Amniotic epithelial cell (primary cell): ENCODE measurements around the gene TLR9.
"Not testable (repeated sequence)": the region's sequence is repeated elsewhere in the genome, so short reads cannot be mapped to it uniquely, and the experiment has no call there.

Source experiments
- DNase-seq: peaks from one replicate; pipeline ENCODE4 v3.0.0-alpha.2; 2010; ENCODE audit warnings: low read depth

Gene TLR9

DNA sequence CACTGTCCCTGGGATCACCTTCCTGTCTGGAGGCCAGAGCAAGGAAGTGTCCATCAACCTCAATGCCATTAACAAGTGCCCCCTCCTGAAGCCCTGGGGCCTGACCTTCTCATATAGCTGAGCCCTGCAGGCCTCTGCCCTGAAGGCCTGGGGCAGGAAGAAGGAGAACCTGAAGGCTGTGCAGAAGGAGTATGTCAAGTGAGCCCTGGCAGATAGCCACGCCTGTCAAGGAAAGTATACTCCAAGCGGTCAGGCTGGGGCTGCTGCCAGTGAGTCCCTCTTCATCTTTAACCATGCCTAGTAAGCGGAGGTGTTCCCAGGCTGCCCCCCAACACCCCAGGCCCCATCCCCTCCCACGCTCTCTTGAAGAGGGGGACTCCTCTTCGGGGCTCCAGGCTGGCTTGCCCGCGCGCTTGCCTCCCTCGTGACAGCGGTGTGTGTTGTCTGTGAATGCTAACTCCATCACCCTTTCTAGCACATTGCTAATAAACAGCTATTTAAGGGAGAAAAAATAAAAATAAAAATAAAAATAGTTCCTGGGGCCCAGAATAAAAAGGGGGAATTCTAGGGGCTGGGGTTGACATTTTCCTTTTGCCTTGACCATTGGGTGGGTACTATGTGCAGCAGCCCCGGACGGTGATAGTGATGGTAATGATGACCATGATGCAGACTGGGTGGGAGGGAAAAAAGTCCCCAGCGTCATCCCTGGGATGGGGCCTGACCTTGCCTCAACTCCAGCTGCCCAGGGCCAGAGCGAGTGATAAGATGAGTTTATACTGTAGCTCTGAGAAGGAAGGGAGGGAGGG, 30.8 kb downstream of the TLR9 start:
- DNase-seq = peak; percentile 62

DNA sequence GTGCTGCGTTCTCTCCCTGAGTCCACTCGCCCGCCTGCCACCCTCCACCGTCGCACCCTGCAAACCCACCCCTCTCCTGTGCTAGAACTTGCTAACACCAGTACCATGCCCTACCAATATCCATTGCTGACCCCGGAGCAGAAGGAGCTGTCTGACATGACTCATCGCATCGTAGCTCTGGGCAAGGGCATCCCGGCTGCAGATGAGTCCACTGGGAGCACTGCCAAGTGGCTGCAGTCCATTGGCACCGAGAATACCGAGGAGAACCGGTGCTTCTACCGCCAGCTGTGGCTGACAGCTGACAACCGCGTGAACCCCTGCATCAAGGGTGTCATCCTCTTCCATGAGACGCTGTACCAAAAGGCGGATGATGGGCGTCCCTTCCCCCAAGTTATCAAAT, 32.4 kb downstream of the TLR9 start:
- peak; percentile 59 for DNase-seq

DNA sequence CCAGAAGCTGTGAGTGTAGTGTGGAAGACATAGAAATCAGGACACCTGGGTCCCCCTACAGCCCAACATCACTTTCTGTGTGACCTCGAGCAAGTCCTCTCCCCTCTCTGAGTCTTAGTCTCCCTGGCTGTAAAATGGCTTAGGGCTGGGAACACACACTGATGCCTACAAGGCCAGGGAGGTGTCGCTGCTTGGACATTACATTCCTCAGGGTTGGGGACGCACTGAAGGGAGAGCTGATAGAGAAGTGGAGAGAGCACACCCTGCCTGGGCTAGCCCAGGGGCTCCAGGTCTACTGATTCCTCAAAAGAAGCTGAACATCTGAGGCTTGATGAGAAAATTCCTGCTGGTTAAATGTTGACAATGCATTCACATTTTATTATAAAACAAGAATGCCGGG, 33.8 kb downstream of the TLR9 start:
- DNase-seq = no peak

DNA sequence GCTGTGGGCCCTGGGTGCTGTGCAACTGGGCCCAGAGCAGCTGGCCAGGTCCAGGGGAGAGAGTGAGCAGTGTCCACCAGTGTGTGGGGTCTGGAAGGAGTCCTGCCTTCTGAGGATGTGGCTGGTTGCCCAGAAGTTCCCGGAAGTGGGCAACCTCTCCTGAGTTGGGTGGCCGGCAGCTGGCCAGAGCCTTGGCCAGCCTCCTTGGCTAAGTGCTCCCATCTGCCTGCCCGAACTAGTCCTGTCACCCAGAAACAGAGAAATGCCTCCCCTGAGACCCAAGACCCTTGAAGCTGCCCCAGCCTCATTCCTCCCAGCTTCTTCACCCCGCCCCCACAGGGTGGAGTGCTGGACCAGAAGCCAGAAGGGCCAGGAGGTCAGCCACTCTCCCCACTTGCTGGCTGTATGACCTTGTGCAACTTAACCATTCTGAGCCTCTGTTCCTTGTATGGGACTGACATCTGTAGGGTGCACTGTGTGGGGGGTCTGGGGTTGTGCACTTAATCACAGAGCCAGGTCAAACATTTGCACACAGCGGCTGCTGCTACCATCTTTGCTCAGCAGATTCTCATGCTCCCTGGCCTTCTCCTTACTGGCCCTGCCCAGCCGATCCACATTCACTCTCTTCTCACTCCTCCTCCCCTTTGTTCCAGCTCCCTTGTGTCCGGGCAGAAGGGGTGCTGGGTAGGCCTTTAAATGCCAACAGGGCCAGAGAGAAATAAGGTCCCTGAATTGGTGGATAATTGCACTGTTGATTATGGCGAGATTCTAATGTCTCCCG, 35.0 kb downstream of the TLR9 start:
- peak; percentile 57 for DNase-seq

DNA sequence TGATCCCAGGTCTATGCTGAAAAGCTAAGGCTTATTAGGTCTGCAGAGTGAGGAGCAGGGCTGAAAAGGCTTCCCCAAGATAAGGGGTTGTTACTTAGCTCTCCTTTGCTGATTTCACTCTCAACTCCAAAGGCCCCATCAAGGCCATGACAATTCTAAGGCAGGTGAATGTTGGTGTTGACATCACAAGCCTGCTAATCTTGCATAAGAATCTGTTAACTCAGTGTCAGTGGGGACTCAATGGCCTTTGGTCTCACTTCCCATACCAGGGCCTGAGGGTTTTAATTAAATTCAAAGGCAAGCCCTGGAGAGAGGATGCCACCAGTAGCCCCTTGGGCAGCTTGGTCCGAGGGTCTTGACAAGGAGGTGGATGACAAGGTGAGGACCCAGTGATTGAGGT, 36.9 kb downstream of the TLR9 start:
- no peak for DNase-seq

DNA sequence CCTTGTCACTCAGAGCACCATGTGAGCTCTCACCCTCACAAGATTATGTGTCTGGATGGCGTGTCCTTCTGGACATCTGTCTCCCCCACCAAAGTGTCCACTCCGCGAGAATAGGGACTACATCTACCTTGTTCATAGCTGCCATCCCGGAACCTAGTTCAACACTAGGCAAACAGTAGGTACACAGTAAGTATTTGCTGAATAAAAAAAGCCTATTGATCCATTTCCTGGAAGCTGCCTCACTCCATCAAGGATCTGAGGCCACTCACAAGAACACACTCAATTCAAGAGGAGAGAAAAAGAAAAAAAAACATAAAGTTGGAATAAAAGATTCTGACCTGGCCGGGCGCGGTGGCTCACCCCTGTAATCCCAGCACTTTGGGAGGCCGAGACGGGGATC, 38.7 kb downstream of the TLR9 start:
- no peak for DNase-seq

DNA sequence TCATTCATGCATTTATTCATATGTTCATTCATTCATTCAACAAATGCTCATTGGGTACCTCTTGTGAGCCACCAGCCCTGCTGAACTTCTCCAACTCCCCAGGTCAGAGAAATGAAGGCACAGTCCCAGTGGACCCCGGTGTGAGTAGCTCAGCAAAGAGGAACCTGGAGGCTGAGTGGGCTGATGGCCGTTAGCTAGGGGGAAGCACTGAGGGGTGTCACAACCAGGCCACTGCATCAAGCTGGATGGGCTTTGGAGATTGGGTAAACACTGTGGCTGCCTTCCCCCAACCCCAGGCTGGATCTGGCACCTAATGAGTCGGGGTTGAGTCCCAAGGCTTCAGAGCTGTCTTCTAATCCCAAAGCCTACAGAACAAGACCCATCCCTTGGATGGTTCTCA, 39.6 kb downstream of the TLR9 start:
- DNase-seq = no peak

DNA sequence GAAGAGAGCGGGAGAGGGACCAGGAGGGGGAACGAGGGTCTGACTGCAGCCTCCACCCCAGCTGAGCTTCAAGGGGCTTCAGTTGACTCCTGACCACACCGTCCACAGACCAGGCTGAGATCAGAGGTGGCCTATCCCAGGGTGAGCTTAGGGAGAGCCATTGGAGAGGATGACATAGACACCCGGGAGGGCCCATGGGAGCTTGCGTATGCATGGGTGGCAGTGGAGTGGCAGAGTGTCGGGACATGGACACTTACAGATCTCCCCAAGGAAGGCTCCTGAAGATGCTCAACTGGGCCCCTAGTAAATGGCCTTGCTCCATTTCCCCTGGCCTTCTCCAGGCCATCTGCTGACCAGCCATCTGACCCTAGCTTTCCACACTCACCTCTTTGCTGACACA, 40.1 kb downstream of the TLR9 start:
- no peak for DNase-seq

DNA sequence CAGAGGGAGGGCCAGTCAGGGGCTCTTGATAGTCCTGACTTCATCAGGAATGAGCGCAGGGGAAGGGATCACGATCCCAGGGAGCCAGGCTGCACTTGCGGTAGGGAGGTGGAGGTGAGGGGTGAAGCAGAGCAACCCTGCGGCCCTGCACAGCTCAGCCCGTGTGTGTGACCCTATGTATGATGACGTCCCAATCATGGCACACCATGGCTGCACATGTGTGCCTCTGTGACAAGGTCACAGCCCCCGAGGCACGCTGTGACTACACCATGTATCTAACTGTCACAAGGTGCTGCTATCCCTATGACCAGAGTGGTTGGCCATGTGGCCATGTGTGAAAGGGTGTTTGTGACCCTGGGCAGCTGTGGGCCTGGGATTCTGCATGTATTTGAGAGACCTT, 40.8 kb downstream of the TLR9 start:
- DNase-seq = no peak

DNA sequence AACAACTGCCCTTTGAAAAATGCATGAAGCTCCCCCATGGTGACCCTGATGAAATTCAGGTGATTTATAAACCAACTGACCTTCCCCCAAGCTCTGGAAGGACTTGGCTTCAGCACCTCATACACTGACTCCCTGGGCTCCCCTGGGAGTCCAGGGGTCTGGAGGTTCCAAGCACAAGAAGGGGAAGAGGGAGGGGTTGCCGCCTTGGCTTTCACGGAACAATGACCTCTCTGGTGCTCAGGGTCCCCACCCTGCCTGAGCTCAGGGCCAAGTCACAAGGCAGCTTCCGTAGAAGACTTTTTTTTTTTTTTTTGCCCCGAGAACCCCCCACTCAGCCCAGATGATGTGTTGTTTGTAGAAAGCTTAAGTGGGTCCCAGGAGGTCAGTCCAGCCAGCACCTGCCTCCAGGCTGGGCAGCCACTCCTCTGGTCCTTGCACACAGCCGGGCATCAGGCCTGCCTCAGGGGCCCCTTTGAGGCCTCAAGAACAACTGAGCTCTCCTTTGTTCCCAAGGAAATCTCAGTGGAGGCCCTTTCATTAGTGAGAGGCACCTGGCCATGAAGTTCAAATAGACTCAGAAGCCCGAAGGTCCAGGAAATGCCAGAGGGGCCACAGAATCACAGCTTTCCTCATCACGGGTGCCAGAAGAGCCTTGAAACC, 41.5 kb downstream of the TLR9 start:
- no peak for DNase-seq

DNA sequence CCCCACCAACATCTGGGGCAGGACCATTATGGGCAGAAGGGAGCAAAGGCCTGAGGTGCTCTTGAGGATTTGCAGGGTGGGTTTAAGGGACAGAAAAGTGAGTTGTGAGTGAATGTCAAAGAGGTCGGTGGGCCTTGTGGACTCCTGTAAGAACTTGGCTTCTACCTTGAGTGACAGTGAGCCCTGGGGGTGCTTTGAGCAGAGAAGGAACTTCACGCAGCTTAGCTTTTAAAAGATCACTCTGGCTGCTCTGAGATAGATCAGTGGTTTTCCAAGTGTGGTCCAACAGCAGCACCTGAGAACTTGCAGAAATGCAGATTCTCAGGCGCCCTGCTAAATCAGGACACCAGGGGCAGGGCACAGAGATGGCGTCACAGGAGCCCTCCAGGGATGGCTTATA, 42.8 kb downstream of the TLR9 start:
- DNase-seq = no peak

DNA sequence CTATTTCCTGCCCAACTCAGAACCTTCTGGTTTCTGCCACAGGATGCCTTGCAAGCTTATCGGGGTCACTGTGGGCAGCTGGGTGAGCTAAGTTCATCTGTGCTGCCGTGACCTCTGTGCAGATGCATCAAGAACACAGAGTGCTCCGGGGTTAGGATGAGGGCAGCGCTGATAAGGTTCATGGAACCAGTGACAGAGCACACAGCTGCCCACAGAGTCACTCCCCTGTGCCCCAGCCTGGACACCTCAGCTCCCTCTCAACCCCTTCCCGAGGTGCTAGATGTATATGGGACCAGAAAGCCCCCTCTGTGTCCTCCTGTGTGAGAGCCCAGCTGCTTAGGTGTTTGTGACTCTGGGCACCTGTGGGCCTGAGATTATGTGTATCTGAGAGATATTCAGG, 43.2 kb downstream of the TLR9 start:
- no peak for DNase-seq

DNA sequence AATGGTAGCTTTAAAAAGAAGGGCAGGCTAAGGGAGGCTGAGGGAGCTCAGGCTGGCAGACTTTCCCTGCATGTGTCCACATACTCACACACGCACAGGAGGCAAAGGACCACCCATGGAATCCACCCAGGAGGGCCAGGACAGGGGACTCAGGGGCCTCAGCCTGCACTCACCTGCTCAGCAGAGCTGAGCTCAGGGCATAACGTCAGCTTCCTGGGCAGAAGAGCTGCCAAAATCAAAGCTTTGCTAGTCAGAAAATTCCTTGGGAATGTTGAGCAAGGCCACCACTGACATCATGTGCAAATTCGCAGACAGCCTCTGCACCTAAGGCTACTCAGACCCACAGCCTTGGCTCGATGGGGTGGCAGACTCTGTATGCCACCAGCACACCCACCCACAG, 43.9 kb downstream of the TLR9 start:
- DNase-seq = peak; percentile 76

DNA sequence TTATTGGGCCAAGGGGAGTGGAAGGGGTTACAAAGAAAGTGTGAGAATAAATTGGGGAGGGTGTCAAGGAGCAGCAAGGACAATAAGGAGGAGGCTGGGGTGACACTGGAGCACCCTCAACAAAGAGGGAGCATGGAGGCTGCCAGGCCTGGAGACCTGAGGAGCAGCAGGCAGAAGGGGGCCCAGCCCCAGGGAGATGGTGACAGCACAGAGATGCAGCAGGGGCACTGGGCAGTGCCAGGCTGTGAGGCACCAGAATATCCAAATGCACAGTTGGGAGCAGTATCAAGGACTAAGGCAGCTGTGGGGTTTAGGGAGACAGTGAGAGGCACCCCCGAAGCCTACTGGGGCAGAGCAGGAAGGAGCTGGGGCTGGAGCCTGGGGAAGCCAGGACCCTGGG, 46.9 kb downstream of the TLR9 start:
- no peak for DNase-seq

DNA sequence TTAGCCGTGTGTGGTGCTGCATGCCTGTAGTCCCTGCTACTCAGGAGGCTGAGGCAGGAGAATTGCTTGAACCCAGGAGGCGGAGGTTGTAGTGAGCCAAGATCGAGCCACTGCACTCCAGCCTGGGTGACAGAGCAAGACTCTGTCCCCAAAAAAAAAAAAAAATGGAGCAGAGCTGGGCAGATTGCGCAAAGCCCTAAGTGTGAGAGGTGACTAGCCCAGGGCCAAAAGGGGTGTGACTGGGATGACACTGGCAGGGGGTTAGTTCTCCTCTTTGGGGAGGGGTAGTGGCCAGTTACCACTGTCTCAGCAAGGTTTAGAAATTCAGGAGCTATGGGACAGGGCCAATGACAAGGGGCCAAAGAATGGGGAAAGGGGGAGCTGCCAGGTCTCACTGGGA, 47.3 kb downstream of the TLR9 start:
- DNase-seq = not testable (repeated sequence)

DNA sequence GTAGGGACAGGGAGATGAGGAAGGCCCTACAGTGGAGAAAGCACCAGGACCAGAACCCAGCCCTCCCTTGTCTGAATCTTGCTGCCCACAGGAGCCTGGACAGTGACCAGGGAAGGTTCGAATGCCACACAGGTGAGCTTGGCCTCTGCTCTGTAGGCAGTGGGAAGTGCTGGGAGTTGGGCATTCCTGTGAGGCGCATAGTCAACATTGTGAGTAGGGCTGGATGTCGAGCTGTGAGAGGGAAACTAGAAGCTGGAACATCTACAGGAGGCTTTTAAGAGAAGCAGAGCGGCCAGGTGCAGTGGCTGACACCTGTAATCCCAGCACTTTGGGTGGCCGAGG, 47.8 kb downstream of the TLR9 start:
- no peak for DNase-seq

DNA sequence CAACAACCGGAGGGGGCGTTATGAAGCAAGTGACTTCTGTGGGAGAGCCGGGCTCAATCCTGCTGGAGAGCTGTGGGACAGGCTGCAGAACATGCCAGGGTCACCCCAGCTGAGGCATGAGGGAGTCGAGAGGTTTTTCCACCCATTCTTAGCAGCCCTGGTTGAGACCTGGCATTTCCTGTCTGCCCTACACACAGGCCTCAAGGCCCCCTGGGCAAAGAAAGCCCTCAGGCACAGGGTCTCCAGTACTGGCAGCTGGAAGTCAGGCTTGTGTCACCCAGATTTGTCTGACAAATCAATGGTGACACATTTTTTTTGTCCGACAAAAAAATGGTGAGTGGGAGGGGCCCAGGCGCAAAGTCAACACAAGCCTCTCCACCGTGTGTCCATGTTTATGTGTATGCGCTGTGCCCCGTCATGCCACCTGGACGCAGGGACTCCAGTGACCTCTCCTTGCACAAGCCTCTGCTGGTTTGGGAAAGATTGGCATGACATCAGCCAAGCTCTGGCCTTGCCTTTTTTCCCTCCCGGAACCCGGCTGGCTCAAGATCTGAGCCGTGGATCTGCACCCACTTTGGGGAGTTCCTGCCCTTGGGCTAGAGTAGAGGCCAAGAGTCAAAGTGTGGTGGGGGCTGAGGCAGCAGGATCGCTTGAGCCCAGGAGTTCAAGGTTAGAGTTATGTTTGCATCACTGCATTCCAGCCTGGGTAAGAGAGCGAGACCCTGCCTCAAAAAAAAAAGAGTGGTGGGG, 48.3 kb downstream of the TLR9 start:
- DNase-seq = no peak

DNA sequence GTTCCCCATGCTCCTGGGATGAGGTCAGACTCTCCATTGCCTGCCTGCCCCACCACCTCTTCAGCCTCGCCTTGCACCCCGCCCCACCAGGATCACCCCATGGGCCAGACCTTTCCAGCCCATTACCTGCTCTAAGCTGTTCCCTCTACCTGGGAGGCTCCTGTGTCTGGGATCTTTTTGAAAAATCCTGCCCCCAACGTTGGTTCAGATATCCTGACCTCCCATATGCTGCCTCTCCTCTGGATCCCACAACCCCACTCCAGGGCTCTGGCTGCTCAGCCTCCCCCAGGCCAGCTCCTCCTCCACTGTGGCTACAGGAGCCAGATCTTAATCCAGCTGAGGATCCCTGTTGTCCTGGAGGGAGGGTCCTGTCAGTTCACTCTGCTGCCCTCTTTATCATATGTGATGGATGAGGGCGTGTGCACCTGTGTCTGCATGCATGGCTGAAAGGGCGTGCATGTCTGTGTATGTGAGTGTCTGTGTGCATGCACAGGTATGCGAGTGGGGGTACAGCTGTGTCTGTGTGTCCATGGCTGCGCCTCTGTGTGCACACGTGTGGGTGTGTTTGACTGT, 49.2 kb downstream of the TLR9 start:
- no peak for DNase-seq

DNA sequence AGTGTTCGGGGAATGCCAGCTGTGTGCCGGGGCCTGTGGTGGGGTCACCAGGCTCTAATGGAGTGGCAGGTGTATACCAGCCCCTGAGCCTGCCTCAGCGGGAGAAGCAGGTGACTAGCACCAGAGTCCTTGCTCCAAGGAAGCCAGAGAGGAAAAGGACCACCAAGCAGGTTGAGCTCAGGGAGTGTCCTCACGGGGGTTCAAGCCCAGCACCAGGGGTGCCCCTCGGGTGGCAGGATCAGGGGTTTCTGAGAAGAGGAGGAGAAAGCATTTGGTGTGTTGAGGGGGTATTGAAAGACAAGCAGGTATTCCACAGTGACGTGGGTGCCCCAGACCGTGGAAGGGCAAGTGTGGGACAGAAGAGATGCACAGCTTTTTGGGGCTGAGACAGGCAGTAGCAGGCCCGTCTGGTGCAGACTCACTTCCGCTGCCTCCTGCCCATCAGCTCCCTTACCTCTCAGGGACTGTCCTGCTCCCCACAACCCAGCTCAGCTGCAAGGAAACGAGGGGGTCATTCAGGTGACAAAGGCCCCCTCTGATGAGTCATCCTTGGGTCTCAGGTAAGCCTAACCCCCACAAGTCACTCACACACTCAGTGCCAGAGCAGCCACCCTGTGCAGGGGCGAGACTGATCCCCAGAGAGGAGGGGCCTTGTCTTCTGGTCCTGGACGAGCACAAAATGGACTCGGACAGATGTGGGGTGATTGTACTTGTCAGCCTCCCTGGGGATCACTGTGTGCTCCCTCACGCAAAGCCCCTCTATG, 49.8 kb downstream of the TLR9 start:
- no peak for DNase-seq

DNA sequence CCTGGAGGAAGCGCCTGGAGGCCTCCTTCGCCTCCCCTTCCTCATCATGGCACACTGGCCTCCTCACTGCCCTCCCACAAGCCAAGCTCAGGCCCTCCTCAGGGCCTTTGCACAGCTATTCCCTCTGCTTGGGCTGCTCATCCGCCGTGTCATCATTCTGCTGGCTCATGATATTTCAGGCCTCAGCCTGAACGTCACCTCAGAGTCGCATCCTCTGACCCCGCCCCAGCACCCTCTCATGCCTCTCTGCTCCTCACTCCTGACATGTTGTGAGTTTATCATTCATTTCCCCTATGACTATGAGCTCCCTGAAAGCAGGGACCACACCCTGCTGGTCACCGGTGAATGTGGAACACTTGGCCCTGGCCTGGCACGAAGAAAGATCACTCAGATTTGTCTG, 50.5 kb downstream of the TLR9 start:
- no peak for DNase-seq

DNA sequence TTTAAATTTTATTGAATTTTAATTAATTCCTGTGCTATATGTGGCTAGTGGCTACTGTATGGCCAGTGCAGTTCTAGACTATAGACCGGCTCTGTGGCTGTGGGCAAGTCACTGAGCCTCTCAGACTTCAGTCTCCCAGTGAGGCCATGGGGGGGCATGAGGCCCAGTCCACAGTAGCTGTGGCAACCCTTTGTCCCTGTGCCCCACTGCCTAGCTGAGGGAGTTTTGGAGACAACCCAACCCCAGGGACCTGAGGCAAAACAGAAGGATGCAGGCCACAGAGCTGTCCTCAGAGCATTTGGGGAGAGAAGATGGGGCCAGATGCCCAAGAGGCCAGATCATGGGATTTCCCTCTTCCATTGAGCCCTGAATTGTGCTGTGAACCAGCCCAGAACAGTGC, 52.3 kb downstream of the TLR9 start:
- DNase-seq = no peak
